GM23338 (cell line): Measurements from ENCODE around the gene BTN3A1.

Source experiments
- CREB1 ChIP-seq: fragments of 250-450 bp; sonication (Bioruptor Pico); IDR thresholded peaks from 2 replicates; pipeline ENCODE4 v1.5.0; 2020; ENCODE audit warnings: low read depth, mild to moderate bottlenecking, moderate library complexity
- EZH2 ChIP-seq: fragments of 200-600 bp; sonication (generic); IDR thresholded peaks from one replicate; pipeline ENCODE4 v1.8.0; 2017; ENCODE audit warnings: antibody characterized with exemption, mild to moderate bottlenecking, low read depth; ENCODE audit not compliant: unreplicated experiment
- EZH2phosphoT487 ChIP-seq: fragments of 200-600 bp; sonication (generic); IDR thresholded peaks from one replicate; pipeline ENCODE4 v1.8.1; 2018; ENCODE audit warnings: antibody characterized with exemption; ENCODE audit not compliant: unreplicated experiment
- ZNF331 ChIP-seq: fragments of 250-450 bp; sonication (Bioruptor Pico); IDR thresholded peaks from 2 replicates; pipeline ENCODE4 v1.5.0; 2020; ENCODE audit warnings: low read depth, mild to moderate bottlenecking, moderate library complexity
- TF ChIP-seq, protein P1 (sequence below), 2 experiments: fragments of 200-600 bp in 1 of 2; sonication (generic) in 1 of 2; conservative IDR thresholded peaks; 2 replicates each; pipeline versions ENCODE4 v1.5.1 to v1.6.1; 2016 to 2017; ENCODE audit warnings: antibody characterized with exemption in 2 of 2, low read depth in 2 of 2, mild to moderate bottlenecking in 2 of 2, moderate library complexity in 1 of 2

GRCh38 chr6:26422329-26422728 is 20.3 kb downstream of the BTN3A1 start:
- TF ChIP-seq ZNF331 (CRISPR knock-in tag) (no peak), EZH2 (no peak), CREB1 (CRISPR knock-in tag) (no peak), EZH2phosphoT487 (no peak)
- TF ChIP-seq, protein P1, sequence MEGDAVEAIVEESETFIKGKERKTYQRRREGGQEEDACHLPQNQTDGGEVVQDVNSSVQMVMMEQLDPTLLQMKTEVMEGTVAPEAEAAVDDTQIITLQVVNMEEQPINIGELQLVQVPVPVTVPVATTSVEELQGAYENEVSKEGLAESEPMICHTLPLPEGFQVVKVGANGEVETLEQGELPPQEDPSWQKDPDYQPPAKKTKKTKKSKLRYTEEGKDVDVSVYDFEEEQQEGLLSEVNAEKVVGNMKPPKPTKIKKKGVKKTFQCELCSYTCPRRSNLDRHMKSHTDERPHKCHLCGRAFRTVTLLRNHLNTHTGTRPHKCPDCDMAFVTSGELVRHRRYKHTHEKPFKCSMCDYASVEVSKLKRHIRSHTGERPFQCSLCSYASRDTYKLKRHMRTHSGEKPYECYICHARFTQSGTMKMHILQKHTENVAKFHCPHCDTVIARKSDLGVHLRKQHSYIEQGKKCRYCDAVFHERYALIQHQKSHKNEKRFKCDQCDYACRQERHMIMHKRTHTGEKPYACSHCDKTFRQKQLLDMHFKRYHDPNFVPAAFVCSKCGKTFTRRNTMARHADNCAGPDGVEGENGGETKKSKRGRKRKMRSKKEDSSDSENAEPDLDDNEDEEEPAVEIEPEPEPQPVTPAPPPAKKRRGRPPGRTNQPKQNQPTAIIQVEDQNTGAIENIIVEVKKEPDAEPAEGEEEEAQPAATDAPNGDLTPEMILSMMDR (conservative IDR thresholded peaks at IDR 0.05; ENCODE audit: low read depth in 2 of 2): no peak
